GM21528 (cell line): Measurements from ENCODE around the gene ZCCHC24.

Experiments
- ATAC-seq: cut with Tn5 transposase; IDR thresholded peaks from one replicate; pipeline ENCODE4 v1.9.1; 2021; ENCODE audit warnings: mild to moderate bottlenecking, moderate library complexity; ENCODE audit not compliant: unreplicated experiment, low FRiP score

Gene ZCCHC24

DNA sequence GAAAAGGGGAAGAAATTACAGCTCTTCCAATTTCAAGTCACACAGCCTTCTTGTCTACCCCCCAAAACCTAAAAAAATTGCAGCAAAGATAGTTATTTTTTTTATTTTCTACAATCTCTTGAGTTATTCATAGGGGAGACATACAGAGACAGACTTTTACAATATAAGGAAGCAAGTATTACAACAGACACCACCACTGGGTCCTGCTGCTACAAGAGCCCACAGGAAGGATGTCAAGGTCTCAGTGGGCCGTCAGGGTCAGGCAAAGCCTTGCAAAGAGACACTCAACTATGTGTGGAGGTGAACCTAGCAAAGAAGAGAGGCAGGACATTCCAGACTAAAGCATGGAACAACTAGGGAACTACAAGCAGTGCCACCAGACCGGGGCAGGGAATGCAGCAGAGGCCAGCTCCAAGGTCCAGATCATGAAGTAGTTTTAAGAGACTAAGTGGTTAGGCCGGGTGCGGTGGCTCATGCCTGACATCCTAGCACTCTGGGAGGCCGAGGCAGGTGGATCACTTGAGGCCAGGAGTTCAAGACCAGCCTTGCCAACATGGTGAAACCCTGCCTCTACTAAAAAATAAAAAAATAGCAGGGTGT lies 28.2 kb upstream of the ZCCHC24 start:
- no peak for ATAC-seq

GRCh38 chr10:79472951-79473350 lies 27.5 kb upstream of the ZCCHC24 start:
- ATAC-seq = no peak

- ATAC-seq = no peak
Measured at GRCh38 chr10:79472449-79472848, 27.0 kb upstream of the ZCCHC24 start.

- no peak for ATAC-seq
Measured at GRCh38 chr10:79471776-79472175, 26.4 kb upstream of the ZCCHC24 start.

DNA sequence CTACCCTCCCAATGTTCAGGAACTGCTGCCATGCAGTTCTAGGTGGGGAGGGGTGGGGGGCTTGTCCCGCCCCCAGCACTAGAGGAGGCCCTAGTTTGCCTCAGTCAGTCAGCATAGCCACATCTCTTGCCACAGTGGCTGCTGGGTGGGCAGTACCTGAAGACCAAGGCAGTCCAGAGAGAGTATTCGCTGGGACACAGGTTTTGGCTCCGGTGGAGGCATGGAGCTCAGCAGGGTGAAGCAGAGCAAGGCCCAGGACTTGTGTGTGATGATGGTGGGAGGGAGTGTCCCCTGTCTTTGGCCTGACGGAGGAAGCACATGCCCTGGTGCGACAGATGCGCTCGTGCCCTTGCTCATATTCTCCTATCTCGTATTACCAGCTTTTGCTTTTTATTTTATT lies 24.7 kb upstream of the ZCCHC24 start:
- ATAC-seq = no peak

GRCh38 chr10:79468841-79469585 lies 23.6 kb upstream of the ZCCHC24 start:
- no peak for ATAC-seq

DNA sequence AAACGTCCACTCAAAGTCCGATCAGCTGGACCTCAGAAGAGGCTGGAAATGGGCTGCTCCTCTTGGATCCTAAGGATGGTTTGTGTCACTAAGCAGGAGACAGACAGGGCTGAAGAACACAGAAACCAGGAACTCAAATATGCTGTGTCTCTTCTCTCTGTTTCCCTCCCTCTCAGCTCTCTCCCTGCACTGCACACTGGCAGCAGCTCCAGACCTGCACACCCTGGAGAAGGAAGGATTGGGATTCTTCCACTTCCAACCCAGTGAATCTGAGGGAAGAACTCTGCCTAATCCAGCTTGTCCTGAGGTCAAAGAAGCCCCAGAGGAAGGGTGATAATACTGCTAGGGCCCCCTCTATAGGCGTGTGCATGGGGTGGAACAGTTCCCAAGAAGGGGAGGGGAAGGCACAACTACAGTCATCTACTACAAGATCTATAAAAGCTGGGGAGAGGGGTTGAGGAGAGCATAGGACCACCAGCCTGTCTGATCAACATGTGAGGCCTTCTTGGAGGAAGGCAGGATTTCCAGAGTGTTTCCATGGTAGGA lies 22.7 kb upstream of the ZCCHC24 start:
- no peak for ATAC-seq

DNA sequence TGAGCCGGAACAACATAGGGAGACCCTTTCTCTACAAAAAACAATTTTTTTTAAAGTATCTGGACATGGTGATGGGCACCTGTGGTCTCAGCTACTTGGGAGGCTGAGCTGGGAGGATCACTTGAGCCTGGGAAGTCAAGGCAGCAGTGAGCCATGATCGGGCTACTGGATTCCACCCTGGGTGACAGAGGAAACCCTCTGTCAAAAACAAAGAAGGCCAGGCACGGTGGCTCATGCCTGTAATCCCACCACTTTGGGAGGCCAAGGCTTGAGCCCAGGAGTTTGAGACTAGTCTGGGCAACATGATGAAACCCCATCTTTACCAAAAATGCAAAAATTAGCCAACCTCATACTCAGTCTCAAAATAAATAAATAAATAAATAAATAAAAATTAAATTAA lies 19.9 kb upstream of the ZCCHC24 start:
- ATAC-seq = no peak

DNA sequence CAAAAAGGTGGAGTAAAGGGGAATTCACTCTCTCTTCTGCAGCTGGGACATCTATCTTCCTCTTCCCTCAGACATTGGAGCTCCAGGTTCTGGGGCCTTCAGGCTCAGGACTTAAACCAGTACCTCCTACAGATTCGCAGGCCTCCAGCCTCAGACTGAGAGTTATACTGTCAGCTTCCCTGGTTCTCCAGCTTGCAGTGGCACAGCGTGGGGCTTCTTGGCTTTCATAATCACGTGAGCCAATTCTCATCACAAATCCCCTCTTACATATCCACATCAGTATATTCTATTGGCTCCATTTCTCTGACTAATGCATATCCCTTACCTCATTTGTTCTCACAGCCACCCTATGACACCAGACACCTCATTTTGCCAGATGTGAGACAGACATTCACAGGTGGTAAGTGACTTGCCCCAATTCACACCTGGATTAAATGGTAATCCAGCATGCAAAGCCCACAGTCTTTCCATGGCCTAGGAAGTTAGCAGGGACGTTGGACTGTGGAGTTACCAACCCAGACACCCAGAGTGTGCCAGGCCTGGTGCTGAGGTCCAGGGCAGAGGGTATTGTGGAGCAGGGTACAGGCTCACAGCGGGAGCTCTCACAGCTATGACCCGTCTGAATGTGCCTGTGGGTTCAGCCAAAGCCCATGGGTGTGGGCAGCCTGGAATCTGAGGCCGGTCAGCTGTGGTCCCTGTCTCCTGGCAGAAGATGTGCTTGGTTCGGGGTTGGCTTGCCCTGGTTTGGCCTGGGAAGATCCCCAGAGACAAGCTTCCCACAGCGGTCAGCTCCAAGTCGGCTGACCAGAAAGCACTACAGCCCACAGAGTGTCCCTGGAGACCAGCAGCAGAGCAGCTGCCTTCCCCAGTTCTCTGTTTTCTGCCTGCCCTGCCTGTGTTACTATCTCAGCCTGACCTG lies 18.4 kb upstream of the ZCCHC24 start:
- ATAC-seq = no peak

DNA sequence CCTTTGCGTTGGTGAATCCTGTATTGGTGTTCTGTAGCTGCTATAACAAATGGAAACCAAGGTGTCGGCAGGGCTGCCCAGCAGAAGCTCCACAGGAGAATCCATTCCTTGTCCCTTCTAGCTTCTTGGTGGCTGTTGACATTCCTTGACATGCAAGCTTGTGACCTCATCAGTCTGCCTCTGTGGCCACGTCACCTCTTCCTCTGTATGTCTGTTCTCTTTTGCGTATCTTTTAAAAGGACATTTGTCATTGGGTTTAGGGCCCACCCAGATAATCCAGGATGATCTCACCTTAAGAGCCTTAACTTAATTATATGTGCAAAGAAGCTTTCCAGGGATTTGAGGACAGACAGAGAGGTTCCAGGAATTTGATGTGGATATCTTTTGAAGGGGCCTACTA lies 15.3 kb upstream of the ZCCHC24 start:
- ATAC-seq = no peak

DNA sequence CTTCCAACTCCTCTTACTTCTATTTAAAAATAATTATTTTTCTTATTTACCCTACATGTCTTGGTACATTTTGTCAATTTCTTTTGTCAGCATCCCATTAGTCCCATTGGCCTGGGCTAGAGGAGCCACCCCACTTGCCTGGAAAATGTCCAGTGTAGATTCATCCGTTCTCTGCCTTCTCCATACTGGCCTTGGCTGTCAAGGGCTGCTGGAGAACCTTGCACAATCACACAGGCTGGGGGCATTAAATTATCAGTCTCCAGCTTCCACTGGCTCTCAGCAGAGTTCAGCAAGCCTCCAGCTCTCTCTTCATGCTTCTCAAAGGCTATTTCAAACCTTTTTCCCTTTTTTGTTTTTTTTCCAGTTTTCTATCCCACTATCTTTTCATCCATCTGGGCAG lies 13.8 kb upstream of the ZCCHC24 start:
- no peak for ATAC-seq

GRCh38 chr10:79458483-79458882 lies 13.1 kb upstream of the ZCCHC24 start:
- ATAC-seq = no peak

- no peak for ATAC-seq
Measured at GRCh38 chr10:79457256-79457785, 11.9 kb upstream of the ZCCHC24 start.

GRCh38 chr10:79454259-79454658 lies 8.8 kb upstream of the ZCCHC24 start:
- ATAC-seq = no peak

DNA sequence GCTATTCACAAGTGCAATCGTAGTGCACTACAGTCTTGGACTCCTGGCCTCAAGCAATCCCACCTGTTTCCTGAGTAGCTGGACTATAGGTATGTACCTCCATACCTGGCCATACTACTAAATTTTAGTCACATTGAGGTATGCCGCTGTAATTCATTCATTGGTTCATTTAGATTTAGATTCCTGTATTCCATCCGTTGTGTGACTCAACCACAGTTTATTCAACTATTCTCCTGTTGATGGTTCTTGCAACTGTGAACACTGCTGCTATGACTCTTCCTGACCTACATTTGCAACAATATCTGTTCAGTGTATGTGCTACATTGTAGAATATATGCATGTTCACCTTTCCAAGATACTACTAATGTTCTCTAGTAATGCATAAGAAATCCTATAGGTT lies 8.0 kb upstream of the ZCCHC24 start:
- ATAC-seq = no peak

DNA sequence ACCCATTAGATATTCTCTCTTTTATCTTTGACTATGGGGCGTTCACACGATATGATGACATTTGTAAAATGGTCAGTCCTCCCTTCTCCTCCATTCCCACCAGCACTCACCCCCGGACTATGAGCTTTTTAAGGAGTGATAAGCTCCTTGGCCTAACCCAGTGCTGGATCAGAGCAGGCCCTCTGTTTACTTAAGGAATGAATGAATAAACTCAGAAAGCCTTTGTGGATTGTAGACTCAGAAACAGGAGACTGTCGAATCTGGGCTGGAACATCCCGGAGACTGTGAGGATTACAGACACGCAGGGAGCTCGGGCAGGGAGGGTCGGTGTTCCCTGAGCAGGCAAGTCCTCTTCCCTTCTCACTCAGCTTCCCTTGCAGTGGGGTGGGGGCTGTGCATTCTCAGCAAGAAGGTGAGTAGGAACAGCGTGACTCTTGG lies 6.8 kb upstream of the ZCCHC24 start:
- ATAC-seq = no peak

- no peak for ATAC-seq
Measured at GRCh38 chr10:79451046-79451699, 5.7 kb upstream of the ZCCHC24 start.

DNA sequence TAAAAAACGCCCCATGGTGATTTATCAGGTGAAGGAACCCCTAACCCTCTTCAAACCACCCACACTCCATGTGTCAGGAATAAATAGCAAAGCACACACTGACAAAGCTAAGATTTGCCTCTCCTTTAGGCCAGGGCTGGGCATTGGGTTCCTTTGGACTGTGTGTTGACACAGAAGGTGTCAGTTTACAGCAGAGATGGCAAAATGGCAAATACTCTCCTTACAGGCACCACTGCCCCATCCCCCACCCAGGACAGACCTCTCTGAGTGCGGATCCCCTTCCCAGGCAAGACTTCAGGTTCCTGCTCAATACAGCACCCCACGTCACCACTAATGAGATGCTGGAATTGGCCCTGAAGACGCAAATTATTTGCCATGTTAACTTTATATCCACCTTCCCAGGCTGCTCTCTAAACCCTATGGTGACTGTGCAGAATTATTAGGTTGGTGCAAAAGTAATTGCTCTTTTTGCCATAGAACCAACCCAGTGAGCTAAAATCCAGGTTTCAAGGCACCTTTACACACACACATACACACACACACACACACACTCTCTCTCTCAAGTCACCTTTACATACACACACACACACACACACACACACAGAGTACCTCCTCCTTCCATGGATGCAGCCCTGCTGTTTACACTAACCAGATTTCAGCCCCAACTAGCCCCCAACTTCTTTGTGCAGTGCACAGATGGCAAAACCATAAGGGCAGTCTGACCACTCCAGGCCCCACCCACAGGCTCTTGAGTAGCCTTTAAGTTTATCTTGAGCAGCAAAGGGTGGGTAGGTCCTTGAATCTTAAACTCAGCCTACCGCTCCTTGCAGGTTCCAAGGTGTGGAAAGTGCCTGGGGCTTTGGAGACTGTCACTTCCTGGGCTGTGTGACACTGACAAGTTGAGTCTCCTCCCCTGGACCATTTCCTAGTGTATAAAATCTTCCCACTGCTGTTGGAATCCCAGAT lies 4.0 kb upstream of the ZCCHC24 start:
- ATAC-seq = no peak

- no peak for ATAC-seq
Measured at GRCh38 chr10:79448732-79449049, 3.3 kb upstream of the ZCCHC24 start.
